Uterus (tissue), 4 donors: ENCODE measurements around the gene TRANK1. TPM values are rescaled to one million over a fixed set of nuclear protein-coding genes. Genes with fewer than 3 reads are reported as not detected.

Experiments
- DNase-seq, 2 donors: peaks; one replicate each; pipeline ENCODE4 v3.0.0-alpha.2; 2019 to 2020
- H3K27ac ChIP-seq, 2 donors: fragments of 200-600 bp; sonication (generic); 1 replicate in 1 of 2; 2 replicates in 1 of 2; pipeline ENCODE4 v1.5.1; 2016 to 2018
- H3K27me3 ChIP-seq, 2 donors: fragments of 200-600 bp; sonication (generic); one replicate each; pipeline ENCODE4 v1.5.1; 2018 to 2019; ENCODE audit warnings: control low read depth in 1 of 2
- H3K36me3 ChIP-seq, 2 donors: fragments of 200-600 bp; sonication (generic); one replicate each; pipeline ENCODE4 v1.5.1; 2019; ENCODE audit warnings: control low read depth in 1 of 2
- H3K4me1 ChIP-seq, 2 donors: fragments of 200-600 bp; sonication (generic); one replicate each; pipeline ENCODE4 v1.5.1; 2018 to 2019; ENCODE audit warnings: control low read depth in 1 of 2
- H3K4me3 ChIP-seq, 2 donors: fragments of 200-600 bp; sonication (generic); 1 replicate in 1 of 2; 2 replicates in 1 of 2; pipeline ENCODE4 v1.5.1; 2018 to 2019; ENCODE audit warnings: mild to moderate bottlenecking in 1 of 2
- H3K9me3 ChIP-seq, 2 donors: fragments of 200-600 bp; sonication (generic); one replicate each; pipeline ENCODE4 v1.5.1; 2019; ENCODE audit warnings: control low read depth in 1 of 2
- POLR2A ChIP-seq, 2 donors: fragments of 450-650 bp; IDR thresholded peaks; one replicate each; pipeline ENCODE4 v1.6.1; 2016; ENCODE audit warnings: antibody characterized with exemption in 2 of 2, mild to moderate bottlenecking in 1 of 2, moderate library complexity in 1 of 2
- intact Hi-C: fragments of 100-400 bp; cut with DNase I; formaldehyde crosslinking; loops from one replicate; pipeline ENCODE4 v1.15.1; 2023; ENCODE audit warnings: low total_unique reads
- small RNA-seq: library from RNA; depleted of rRNA; stranded (forward); fragments of <200 nt; gene quantifications from one replicate; pipeline ENCODE3, GENCODE V24; 2016
- total RNA-seq, 4 donors: library from RNA; depleted of rRNA in 3 of 4; stranded (reverse); fragments of >200 nt in 3 of 4; gene quantifications; one replicate each; pipeline versions ENCODE4 v1.1.0 to v1.2.4, GENCODE V29; 2014 to 2023
- TF ChIP-seq, protein P1 (sequence below), 4 experiments: fragments of 200-600 bp in 2 of 4; fragments of 450-650 bp in 2 of 4; sonication (generic) in 2 of 4; IDR thresholded peaks; one replicate each; pipeline ENCODE4 v1.5.1; 2016 to 2019; ENCODE audit warnings: antibody characterized with exemption in 4 of 4, mild to moderate bottlenecking in 2 of 4, moderate library complexity in 1 of 4
- donor health status: DM: yes; HTN: yes; CAD: no.

Gene TRANK1
- total RNA-seq, 4 donors from 2014 or later = 10.6 to 52.1 (median 21.6) TPM

DNA sequence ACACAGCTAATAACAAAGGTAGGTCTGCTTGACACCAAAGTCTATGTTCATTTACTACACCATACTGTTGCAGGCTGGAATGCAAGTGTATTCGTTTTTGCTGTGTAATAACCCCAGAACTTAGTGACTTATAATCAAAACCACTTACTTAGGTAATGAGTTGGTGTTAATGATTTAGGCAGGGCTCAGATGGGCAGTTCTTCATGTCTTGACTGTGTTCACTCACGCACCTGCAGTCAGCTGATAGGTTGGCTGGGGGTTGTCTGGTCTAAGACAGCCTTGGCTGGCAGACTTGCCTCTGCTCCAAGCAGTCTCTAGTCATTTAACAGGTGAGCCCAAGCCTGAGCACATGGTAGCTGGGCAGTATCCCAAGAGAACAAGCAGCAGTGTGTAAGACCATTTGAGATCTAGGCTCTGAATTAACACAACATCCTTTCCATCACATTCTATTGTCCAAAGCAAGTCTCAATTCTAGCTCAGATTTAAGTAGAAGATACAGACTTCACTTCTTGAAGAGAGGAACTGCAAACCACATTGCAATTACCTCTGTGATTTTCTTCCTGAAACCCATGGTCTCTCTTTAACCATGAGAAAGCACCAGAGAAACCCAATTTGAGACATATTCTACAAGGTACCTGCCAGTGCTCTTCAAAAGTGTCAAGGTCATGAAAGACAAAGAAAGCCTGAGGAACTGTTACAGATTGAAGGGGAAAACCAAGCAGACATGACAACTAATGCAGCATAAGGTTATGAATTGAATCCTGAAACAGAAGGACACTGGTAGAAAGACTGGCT is 167.2 kb downstream of the TRANK1 start:
- Histone ChIP-seq H3K4me1 (no peaks in the 10 kb centered on the region), H3K9me3 (no peaks in the 10 kb centered on the region), H3K27ac (no peak overlapping the region), H3K27me3 (no peaks in the 10 kb centered on the region), H3K36me3 (no peaks in the 10 kb centered on the region), H3K4me3 (no peak overlapping the region)
- intact Hi-C loops = no loop called here
- DNase-seq = no peak
- TF ChIP-seq, protein P1, sequence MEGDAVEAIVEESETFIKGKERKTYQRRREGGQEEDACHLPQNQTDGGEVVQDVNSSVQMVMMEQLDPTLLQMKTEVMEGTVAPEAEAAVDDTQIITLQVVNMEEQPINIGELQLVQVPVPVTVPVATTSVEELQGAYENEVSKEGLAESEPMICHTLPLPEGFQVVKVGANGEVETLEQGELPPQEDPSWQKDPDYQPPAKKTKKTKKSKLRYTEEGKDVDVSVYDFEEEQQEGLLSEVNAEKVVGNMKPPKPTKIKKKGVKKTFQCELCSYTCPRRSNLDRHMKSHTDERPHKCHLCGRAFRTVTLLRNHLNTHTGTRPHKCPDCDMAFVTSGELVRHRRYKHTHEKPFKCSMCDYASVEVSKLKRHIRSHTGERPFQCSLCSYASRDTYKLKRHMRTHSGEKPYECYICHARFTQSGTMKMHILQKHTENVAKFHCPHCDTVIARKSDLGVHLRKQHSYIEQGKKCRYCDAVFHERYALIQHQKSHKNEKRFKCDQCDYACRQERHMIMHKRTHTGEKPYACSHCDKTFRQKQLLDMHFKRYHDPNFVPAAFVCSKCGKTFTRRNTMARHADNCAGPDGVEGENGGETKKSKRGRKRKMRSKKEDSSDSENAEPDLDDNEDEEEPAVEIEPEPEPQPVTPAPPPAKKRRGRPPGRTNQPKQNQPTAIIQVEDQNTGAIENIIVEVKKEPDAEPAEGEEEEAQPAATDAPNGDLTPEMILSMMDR (IDR thresholded peaks at IDR 0.05) = no peak
- no peak for TF ChIP-seq POLR2A (IDR thresholded peaks at IDR 0.05)

Small RNA genes within 50 kb of the gene (small RNA-seq; reads per million reads assigned to genes)
- gene RNU6ATAC4P = not detected

Other genes starting within 250 kb of the TRANK1 start
- gene DCLK3, start 180.5 kb downstream of the TRANK1 start, total RNA-seq = 1 to 10 TPM in 2 of 4 donors, not detected in 2; 1.0 to 1.5 TPM
- 10 to 100 TPM; 12.3 to 57.0 (median 26.0) TPM for gene EPM2AIP1, start 48.1 kb upstream of the TRANK1 start, total RNA-seq
- 10 to 100 TPM in 3 of 4 donors, 1 to 10 TPM in 1; 5.9 to 64.3 (median 24.4) TPM for gene MLH1, start 48.5 kb upstream of the TRANK1 start, total RNA-seq
- 100 to 1,000 TPM in 1 of 4 donors, 10 to 100 TPM in 3; 56.5 to 148 (median 62.4) TPM for gene LRRFIP2, start 229.5 kb upstream of the TRANK1 start, total RNA-seq